ENCODE results near the gene EEFSEC. TPM values are rescaled to one million over a fixed set of nuclear protein-coding genes. Genes with fewer than 3 reads are reported as not detected.

The EEFSEC gene
- total RNA-seq, 1 experiment from 2014 or later, result 15.4 TPM

- no peaks in the 10 kb centered on the region; the same call in 1 of the 2 replicates for H3K36me3 ChIP-seq (ENCODE audit: control insufficient read depth, insufficient read depth, low read length)
- peaks cover 6% of the 10 kb centered on the region; the same call in 1 of the 2 replicates for H3K4me1 ChIP-seq (ENCODE audit: control insufficient read depth, insufficient read depth, low read length)
- BruUV-seq (replicated peaks), result no TSS peak
- DNase-seq (ENCODE audit: low read depth, low spot score) (no peak), ATAC-seq (no peak)
- no peaks in the 10 kb centered on the region for H3K9me3 ChIP-seq (ENCODE audit: control insufficient read depth, insufficient read depth, low read depth, low read length)
- ChIA-PET CTCF (no interaction called here), POLR2A (no interaction called here)
- no peak overlapping the region for H3K4me3 ChIP-seq (ENCODE audit: low read depth in 2 of 2, low read length in 2 of 2)
- in situ Hi-C loops (cut with HindIII; ENCODE audit: low pct_unique_long_range_greater_than_20kb, low sequenced_read_pairs) (no loop called here), intact Hi-C loops (cut with micrococcal nuclease; ENCODE audit: unreplicated experiment) (no loop called here)
- H3K27ac ChIP-seq (ENCODE audit: low read length), result no peak overlapping the region
- no peaks in the 10 kb centered on the region for H3K27me3 ChIP-seq (ENCODE audit: control insufficient read depth, insufficient read depth, low read length)
- TF ChIP-seq TCF7L2 (IDR thresholded peaks at IDR 0.05; ENCODE audit: low read depth, low read length) (no peak), CTCF (IDR thresholded peaks at IDR 0.05) (no peak), REST (IDR thresholded peaks at IDR 0.05; ENCODE audit: insufficient read depth in 1 of 2, low read depth in 2 of 2, low read length in 1 of 2) (no peak), SIN3A (IDR thresholded peaks at IDR 0.05; ENCODE audit: borderline replicate concordance, insufficient read depth, low read depth, low read length) (no peak), POLR2AphosphoS5 (IDR thresholded peaks at IDR 0.05; ENCODE audit: low read depth, low read length) (no peak)
These were observed 25.0 kb upstream of the EEFSEC start for GRCh38 chr3:128128251-128128650.

- POLR2A ChIA-PET, result no interaction called here
- intact Hi-C loops (cut with micrococcal nuclease; ENCODE audit: unreplicated experiment), result loop anchor here (2.0 kb wide), 1 partner anchor 65 kb away; no protein-coding TSS in a partner anchor
These were observed 21.2 kb upstream of the EEFSEC start for GRCh38 chr3:128131897-128132646.

More at GRCh38 chr3:128131897-128132646, 21.2 kb upstream of the EEFSEC start:
- no peak for ATAC-seq
- Histone ChIP-seq H3K27me3 (ENCODE audit: control insufficient read depth, insufficient read depth, low read length) (no peaks in the 10 kb centered on the region), H3K36me3 (ENCODE audit: control insufficient read depth, insufficient read depth, low read length) (no peaks in the 10 kb centered on the region), H3K4me1 (ENCODE audit: control insufficient read depth, insufficient read depth, low read length) (no peaks in the 10 kb centered on the region; the same call in 1 of the 2 replicates), H3K4me3 (ENCODE audit: low read depth in 2 of 2, low read length in 2 of 2) (no peak overlapping the region), H3K27ac (ENCODE audit: low read length) (no peak overlapping the region), H3K9me3 (ENCODE audit: control insufficient read depth, insufficient read depth, low read depth, low read length) (no peaks in the 10 kb centered on the region)
- BruUV-seq (replicated peaks), result no TSS peak
- TF ChIP-seq TCF7L2 (IDR thresholded peaks at IDR 0.05; ENCODE audit: low read depth, low read length), result no peak
- in situ Hi-C loops (cut with HindIII; ENCODE audit: low pct_unique_long_range_greater_than_20kb, low sequenced_read_pairs), result no loop called here
- CTCF ChIA-PET, result no interaction called here
- no peak for DNase-seq (ENCODE audit: low read depth, low spot score)

Data from Panc1 (cell line).